ENCODE data around the gene GPS2. TPM values are rescaled to one million over a fixed set of nuclear protein-coding genes. Genes with fewer than 3 reads are reported as not detected.

Gene GPS2
- total RNA-seq, 1 donor from 2014 or later, result 56.8 TPM

- H3K9me3 Mint-ChIP-seq (ENCODE audit: unreplicated experiment), result no peaks in the 10 kb centered on the region
Observed at GRCh38 chr17:7282752-7283321, 32.3 kb downstream of the GPS2 start.

GRCh38 chr17:7281953-7282751 is 33.0 kb downstream of the GPS2 start:
- Mint-ChIP-seq H3K36me3 (ENCODE audit: low read depth, unreplicated experiment) (no peaks in the 10 kb centered on the region), H3K27ac (ENCODE audit: unreplicated experiment) (no peak overlapping the region), H3K4me3 (ENCODE audit: unreplicated experiment) (peak overlapping the region; percentile 82), H3K4me1 (ENCODE audit: unreplicated experiment) (peaks cover 15% of the 10 kb centered on the region), H3K27me3 (ENCODE audit: unreplicated experiment) (peaks cover 13% of the 10 kb centered on the region), H3K9me3 (ENCODE audit: unreplicated experiment) (no peaks in the 10 kb centered on the region)
- TF ChIP-seq CTCF (IDR thresholded peaks at IDR 0.05; ENCODE audit: unreplicated experiment), result no peak
- peak; percentile 39 for DNase-seq (ENCODE audit: low spot score)

More at GRCh38 chr17:7282752-7283321, 32.3 kb downstream of the GPS2 start:
- Mint-ChIP-seq H3K4me3 (ENCODE audit: unreplicated experiment) (peak overlapping the region; percentile 82), H3K27ac (ENCODE audit: unreplicated experiment) (no peak overlapping the region), H3K36me3 (ENCODE audit: low read depth, unreplicated experiment) (no peaks in the 10 kb centered on the region), H3K4me1 (ENCODE audit: unreplicated experiment) (peaks cover 15% of the 10 kb centered on the region), H3K27me3 (ENCODE audit: unreplicated experiment) (peaks cover 14% of the 10 kb centered on the region)
- no peak for TF ChIP-seq CTCF (IDR thresholded peaks at IDR 0.05; ENCODE audit: unreplicated experiment)
- DNase-seq (ENCODE audit: low spot score), result no peak

GRCh38 chr17:7281074-7281952 is 33.8 kb downstream of the GPS2 start, which contains the start of gene SLC2A4:
Gene SLC2A4 (plus strand): TSS chr17:7281718. CDS start chr17:7281935, 217 bp downstream.
- peaks cover 13% of the 10 kb centered on the region for H3K27me3 Mint-ChIP-seq (ENCODE audit: unreplicated experiment)
- no peak for TF ChIP-seq CTCF (IDR thresholded peaks at IDR 0.05; ENCODE audit: unreplicated experiment)
- peaks cover 15% of the 10 kb centered on the region for H3K4me1 Mint-ChIP-seq (ENCODE audit: unreplicated experiment)
- H3K36me3 Mint-ChIP-seq (ENCODE audit: low read depth, unreplicated experiment), result no peaks in the 10 kb centered on the region
- peak within 1 kb of the TSS; percentile 82 for H3K4me3 Mint-ChIP-seq (ENCODE audit: unreplicated experiment)
- peak; percentile 95 for DNase-seq (ENCODE audit: low spot score)
- H3K27ac Mint-ChIP-seq (ENCODE audit: unreplicated experiment), result no peak within 1 kb of the TSS
- H3K9me3 Mint-ChIP-seq (ENCODE audit: unreplicated experiment), result no peaks in the 10 kb centered on the region

GRCh38 chr17:7280519-7281073 is 34.6 kb downstream of the GPS2 start:
- Mint-ChIP-seq H3K36me3 (ENCODE audit: low read depth, unreplicated experiment) (no peaks in the 10 kb centered on the region), H3K4me1 (ENCODE audit: unreplicated experiment) (peaks cover 15% of the 10 kb centered on the region), H3K9me3 (ENCODE audit: unreplicated experiment) (no peaks in the 10 kb centered on the region), H3K4me3 (ENCODE audit: unreplicated experiment) (peak overlapping the region; percentile 17), H3K27ac (ENCODE audit: unreplicated experiment) (no peak overlapping the region), H3K27me3 (ENCODE audit: unreplicated experiment) (peaks cover 13% of the 10 kb centered on the region)
- peak; percentile 82 for DNase-seq (ENCODE audit: low spot score)
- TF ChIP-seq CTCF (IDR thresholded peaks at IDR 0.05; ENCODE audit: unreplicated experiment), result peak; percentile 75

All from endothelial cell (in vitro differentiated cells).